Hepatocyte (in vitro differentiated cells): ENCODE results near the gene OLFM1. TPM values are rescaled to one million over a fixed set of nuclear protein-coding genes. Genes with fewer than 3 reads are reported as not detected.

Source experiments
- DNase-seq: peaks from one replicate; pipeline ENCODE4 v3.0.0-alpha.2; 2016; ENCODE audit warnings: low spot score
- H2AFZ ChIP-seq: fragments of 200-600 bp; sonication (generic); 2 replicates; pipeline ENCODE4 v1.6.0; 2016; ENCODE audit warnings: antibody characterized with exemption, mild to moderate bottlenecking
- H3K27ac ChIP-seq: fragments of 200-600 bp; sonication (generic); 2 replicates; pipeline ENCODE4 v1.5.1; 2016; ENCODE audit warnings: mild to moderate bottlenecking
- H3K27me3 ChIP-seq: fragments of 200-600 bp; sonication (generic); 2 replicates; pipeline ENCODE4 v1.6.1; 2016
- H3K36me3 ChIP-seq: fragments of 200-600 bp; sonication (generic); replicated peaks from 2 replicates; pipeline ENCODE4 v1.5.1; 2016; ENCODE audit warnings: low read depth; ENCODE audit not compliant: insufficient read depth
- H3K4me1 ChIP-seq: fragments of 200-600 bp; sonication (generic); 2 replicates; pipeline ENCODE4 v1.5.1; 2016; ENCODE audit warnings: mild to moderate bottlenecking, moderate library complexity; ENCODE audit not compliant: insufficient read depth
- H3K4me2 ChIP-seq: fragments of 200-600 bp; sonication (generic); 2 replicates; pipeline ENCODE4 v1.6.0; 2016
- H3K4me3 ChIP-seq: fragments of 200-600 bp; sonication (generic); 2 replicates; pipeline ENCODE4 v1.5.1; 2016; ENCODE audit warnings: mild to moderate bottlenecking
- H3K79me2 ChIP-seq: fragments of 200-600 bp; sonication (generic); 2 replicates; pipeline ENCODE4 v1.6.0; 2017; ENCODE audit warnings: mild to moderate bottlenecking
- H3K9me2 ChIP-seq: fragments of 200-600 bp; sonication (generic); replicated peaks from 2 replicates; pipeline ENCODE4 v1.6.0; 2017; ENCODE audit warnings: mild to moderate bottlenecking; ENCODE audit not compliant: insufficient read depth
- H3K9me3 ChIP-seq: fragments of 200-600 bp; sonication (generic); 2 replicates; pipeline ENCODE4 v1.5.1; 2016; ENCODE audit warnings: low read depth, mild to moderate bottlenecking
- H4K20me1 ChIP-seq: fragments of 200-600 bp; sonication (generic); 2 replicates; pipeline ENCODE4 v1.6.0; 2016; ENCODE audit warnings: mild to moderate bottlenecking; ENCODE audit not compliant: insufficient read depth, poor library complexity, severe bottlenecking
- CTCF ChIP-seq: fragments of 200-600 bp; sonication (generic); IDR thresholded peaks from 2 replicates; pipeline ENCODE4 v1.5.1; 2016; ENCODE audit warnings: antibody characterized with exemption, mild to moderate bottlenecking; ENCODE audit not compliant: poor library complexity
- EZH2 ChIP-seq: fragments of 200-600 bp; sonication (generic); IDR thresholded peaks from 2 replicates; pipeline ENCODE4 v1.6.1; 2016; ENCODE audit warnings: antibody characterized with exemption, mild to moderate bottlenecking, borderline replicate concordance
- EZH2phosphoT487 ChIP-seq: fragments of 200-600 bp; sonication (generic); IDR thresholded peaks from one replicate; pipeline ENCODE4 v1.6.1; 2018; ENCODE audit warnings: antibody characterized with exemption, mild to moderate bottlenecking, low read depth, moderate library complexity; ENCODE audit not compliant: unreplicated experiment, severe bottlenecking
- WGBS: methylation state at CpG from one replicate; pipeline ENCODE4 v1.1.6; 2016; ENCODE audit warnings: low lambda C conversion rate; ENCODE audit errors: missing lambda C conversion rate; 5-methylcytosine and 5-hydroxymethylcytosine counted together
- polyA plus RNA-seq: library from polyadenylated mRNA; unstranded; fragments of >200 nt; fragmentation: Nextera tagmentation; extraction: Ambion mirVana; gene quantifications from 2 replicates; pipeline ENCODE4 v1.2.1, GENCODE V29; 2016
- total RNA-seq: library from RNA; depleted of rRNA; stranded (reverse); fragments of >200 nt; gene quantifications from 2 replicates; pipeline ENCODE4 v1.2.3, GENCODE V29; 2014

The OLFM1 gene
- total and polyA plus RNA-seq, 2 experiments from 2014 or later: 0.94 to 4.8 TPM

- Histone ChIP-seq H3K4me1 (no peaks in the 10 kb centered on the region), H3K9me3 (no peaks in the 10 kb centered on the region), H4K20me1 (no peaks in the 10 kb centered on the region), H3K4me3 (no peak overlapping the region), H3K27ac (no peak overlapping the region), H3K36me3 (no peaks in the 10 kb centered on the region), H3K9me2 (no peaks in the 10 kb centered on the region), H3K4me2 (no peak overlapping the region), H3K27me3 (peaks cover 46% of the 10 kb centered on the region), H3K79me2 (no peaks in the 10 kb centered on the region), H2AFZ (no peak overlapping the region)
- TF ChIP-seq CTCF: no peak
- no peak for TF ChIP-seq EZH2
- TF ChIP-seq EZH2phosphoT487: no peak
- WGBS: 89% methylated on average over 13 of the region's 13 CpGs
- DNase-seq: no peak
Observed at GRCh38 chr9:135073081-135073740, 14.3 kb upstream of the OLFM1 start.

GRCh38 chr9:135073741-135074305 lies 13.6 kb upstream of the OLFM1 start:
- no peak for DNase-seq
- 86% methylated on average over 9 of the region's 9 CpGs for WGBS

GRCh38 chr9:135074354-135075233 lies 12.9 kb upstream of the OLFM1 start:
- no peak overlapping the region for H3K27ac ChIP-seq
- no peaks in the 10 kb centered on the region for H3K9me2 ChIP-seq
- no peak for DNase-seq
- 58% methylated on average over 19 of the region's 19 CpGs for WGBS
- H3K4me3 ChIP-seq: no peak overlapping the region
- no peaks in the 10 kb centered on the region for H4K20me1 ChIP-seq
- H3K4me1 ChIP-seq: no peaks in the 10 kb centered on the region
- peak overlapping the region; percentile 84 for H3K4me2 ChIP-seq
- H2AFZ ChIP-seq: peak overlapping the region; percentile 40
- H3K36me3 ChIP-seq: no peaks in the 10 kb centered on the region
- H3K27me3 ChIP-seq: peaks cover 48% of the 10 kb centered on the region
- no peak for TF ChIP-seq EZH2
- H3K79me2 ChIP-seq: no peaks in the 10 kb centered on the region
- no peaks in the 10 kb centered on the region for H3K9me3 ChIP-seq

More at GRCh38 chr9:135073741-135074305, 13.6 kb upstream of the OLFM1 start:
- no peak overlapping the region for H2AFZ ChIP-seq
- H3K27ac ChIP-seq: no peak overlapping the region
- H3K27me3 ChIP-seq: peaks cover 48% of the 10 kb centered on the region
- H3K79me2 ChIP-seq: no peaks in the 10 kb centered on the region
- no peaks in the 10 kb centered on the region for H3K9me3 ChIP-seq
- no peaks in the 10 kb centered on the region for H3K4me1 ChIP-seq
- H3K36me3 ChIP-seq: no peaks in the 10 kb centered on the region
- TF ChIP-seq EZH2phosphoT487 (no peak), EZH2 (no peak), CTCF (no peak)
- H4K20me1 ChIP-seq: no peaks in the 10 kb centered on the region
- no peaks in the 10 kb centered on the region for H3K9me2 ChIP-seq
- H3K4me2 ChIP-seq: no peak overlapping the region
- no peak overlapping the region for H3K4me3 ChIP-seq
